ENCODE measurements around the gene EXOC4. TPM values are rescaled to one million over a fixed set of nuclear protein-coding genes. Genes with fewer than 3 reads are reported as not detected.
A peak's percentile ranks its signal among the peaks of the same experiment; 100 is the strongest.

EXOC4 gene
- total and polyA plus RNA-seq, 4 donors, result 47.5 to 100 (median 72.3) TPM

DNA sequence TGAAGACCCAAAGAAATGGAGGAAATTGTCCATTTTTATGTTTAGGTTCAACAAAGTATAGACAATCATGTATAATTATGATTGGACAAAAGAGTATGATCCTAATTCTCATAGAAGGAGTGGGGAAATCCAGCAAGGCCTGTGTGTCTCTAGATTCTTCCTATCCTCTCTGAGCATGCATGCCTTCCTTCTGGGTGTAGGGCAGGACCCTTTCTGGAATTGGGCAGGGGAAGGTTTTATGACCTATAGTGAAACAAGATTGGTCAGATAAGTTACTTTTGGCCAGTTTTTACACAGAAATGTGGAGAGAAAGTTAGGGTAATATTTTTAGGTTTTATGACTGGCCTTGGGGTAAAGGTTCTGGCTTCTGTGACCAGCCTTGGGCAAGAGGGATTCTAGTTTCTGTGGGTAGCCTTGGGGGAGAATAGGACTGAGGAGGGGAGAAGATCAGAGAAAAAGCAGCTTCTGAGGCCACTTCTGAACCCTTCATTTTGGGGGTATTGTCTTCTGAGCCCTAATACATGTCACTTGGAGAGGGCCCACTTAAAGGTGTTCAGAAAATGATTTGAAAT is 289.4 kb downstream of the EXOC4 start:
- H3K4me1 ChIP-seq (ENCODE audit: control insufficient read depth, insufficient read depth, low read length), result no peaks in the 10 kb centered on the region
- no peaks in the 10 kb centered on the region for H3K36me3 ChIP-seq (ENCODE audit: control insufficient read depth, insufficient read depth, low read length)
- no peaks in the 10 kb centered on the region for H3K27me3 ChIP-seq (ENCODE audit: control insufficient read depth, insufficient read depth, low read length)
- no peak for DNase-seq (ENCODE audit: low read depth in 4 of 6, low spot score in 6 of 6)
- no peak overlapping the region for H3K4me3 ChIP-seq (ENCODE audit: low read depth, low read length)
- H3K9me3 ChIP-seq (ENCODE audit: control insufficient read depth, insufficient read depth, low read length), result no peaks in the 10 kb centered on the region
- no peak overlapping the region for H3K27ac ChIP-seq (ENCODE audit: low read depth, low read length)

DNA sequence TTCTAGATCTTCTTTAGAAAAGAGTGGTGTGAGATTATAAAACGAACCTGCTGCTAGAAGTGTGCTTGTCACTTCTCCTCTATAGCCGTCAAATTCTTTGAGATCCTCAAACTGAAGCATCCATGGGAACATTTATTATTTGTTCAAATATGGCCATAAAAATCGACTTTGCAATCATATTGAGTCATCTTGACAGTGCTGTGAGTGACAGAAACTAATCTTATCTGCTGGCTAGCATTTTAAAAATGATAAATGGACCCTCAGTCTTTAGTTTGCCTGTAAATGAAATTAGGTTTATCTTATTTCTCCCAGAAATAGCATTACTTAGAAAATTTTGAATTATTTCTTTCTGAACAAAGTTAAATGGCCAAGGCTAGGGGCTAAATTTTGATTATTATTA is 290.8 kb downstream of the EXOC4 start:
- WGBS (ENCODE audit: insufficient coverage), result no CpG with 5 or more reads among the region's 3 CpGs
- Histone ChIP-seq H3K4me1 (ENCODE audit: control insufficient read depth, insufficient read depth, low read length) (no peaks in the 10 kb centered on the region), H3K4me3 (ENCODE audit: low read depth, low read length) (no peak overlapping the region), H3K27me3 (ENCODE audit: control insufficient read depth, insufficient read depth, low read length) (no peaks in the 10 kb centered on the region), H3K9me3 (ENCODE audit: control insufficient read depth, insufficient read depth, low read length) (no peaks in the 10 kb centered on the region), H3K36me3 (ENCODE audit: control insufficient read depth, insufficient read depth, low read length) (no peaks in the 10 kb centered on the region), H3K27ac (ENCODE audit: low read depth, low read length) (no peak overlapping the region)
- DNase-seq (ENCODE audit: low read depth in 4 of 6, low spot score in 6 of 6), result no peak

DNA sequence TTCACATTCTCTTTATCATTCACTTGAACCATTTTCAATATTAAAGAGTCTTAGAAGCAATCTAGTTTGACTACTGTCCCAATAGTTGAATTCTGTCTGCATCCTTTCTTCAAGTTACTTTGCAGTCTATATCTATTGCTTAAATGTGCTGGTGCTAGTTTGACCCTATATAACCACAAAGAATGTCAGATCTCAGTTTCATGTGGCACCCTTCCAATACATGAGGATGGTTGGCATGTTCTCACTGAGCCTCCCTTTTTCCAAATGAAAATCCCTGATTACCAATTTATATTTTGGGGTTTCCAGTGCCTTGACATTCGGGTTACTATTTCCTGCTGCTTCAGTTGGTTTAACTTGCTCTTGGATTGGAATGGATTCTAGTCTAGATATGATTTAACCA is 292.7 kb downstream of the EXOC4 start:
- DNase-seq (ENCODE audit: low read depth in 4 of 6, low spot score in 6 of 6), result no peak
- H3K4me3 ChIP-seq (ENCODE audit: low read depth, low read length), result no peak overlapping the region
- H3K27ac ChIP-seq (ENCODE audit: low read depth, low read length), result no peak overlapping the region
- WGBS (ENCODE audit: insufficient coverage), result no CpG with 5 or more reads among the region's 1 CpG
- H3K4me1 ChIP-seq (ENCODE audit: control insufficient read depth, insufficient read depth, low read length), result no peaks in the 10 kb centered on the region
- H3K27me3 ChIP-seq (ENCODE audit: control insufficient read depth, insufficient read depth, low read length), result no peaks in the 10 kb centered on the region
- no peaks in the 10 kb centered on the region for H3K36me3 ChIP-seq (ENCODE audit: control insufficient read depth, insufficient read depth, low read length)
- H3K9me3 ChIP-seq (ENCODE audit: control insufficient read depth, insufficient read depth, low read length), result no peaks in the 10 kb centered on the region

DNA sequence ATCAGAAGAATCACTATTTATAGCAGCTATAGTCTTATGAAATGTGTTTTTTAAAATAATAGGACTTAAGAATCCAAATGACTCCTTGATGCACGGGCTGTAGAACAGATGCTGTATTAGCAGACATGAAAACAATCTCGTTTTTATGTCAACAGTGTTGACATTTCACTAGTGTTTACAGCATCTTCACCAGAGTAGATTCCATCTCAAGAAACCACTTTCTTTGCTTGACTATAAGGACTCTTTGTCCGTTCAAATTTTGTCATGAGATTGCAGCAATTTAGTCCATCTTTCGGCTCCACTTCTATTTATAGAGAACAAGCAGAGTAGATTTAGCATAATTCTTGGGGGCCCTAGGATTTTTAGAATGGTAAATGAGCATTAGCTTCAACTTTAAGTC is 295.1 kb downstream of the EXOC4 start:
- Histone ChIP-seq H3K27me3 (ENCODE audit: control insufficient read depth, insufficient read depth, low read length) (no peaks in the 10 kb centered on the region), H3K27ac (ENCODE audit: low read depth, low read length) (no peak overlapping the region), H3K9me3 (ENCODE audit: control insufficient read depth, insufficient read depth, low read length) (no peaks in the 10 kb centered on the region), H3K36me3 (ENCODE audit: control insufficient read depth, insufficient read depth, low read length) (no peaks in the 10 kb centered on the region), H3K4me3 (ENCODE audit: low read depth, low read length) (no peak overlapping the region), H3K4me1 (ENCODE audit: control insufficient read depth, insufficient read depth, low read length) (no peaks in the 10 kb centered on the region)
- no peak for DNase-seq (ENCODE audit: low read depth in 4 of 6, low spot score in 6 of 6)
- whole genome bisulfite sequencing (ENCODE audit: insufficient coverage), result 92% methylated on average over 2 of the region's 4 CpGs

DNA sequence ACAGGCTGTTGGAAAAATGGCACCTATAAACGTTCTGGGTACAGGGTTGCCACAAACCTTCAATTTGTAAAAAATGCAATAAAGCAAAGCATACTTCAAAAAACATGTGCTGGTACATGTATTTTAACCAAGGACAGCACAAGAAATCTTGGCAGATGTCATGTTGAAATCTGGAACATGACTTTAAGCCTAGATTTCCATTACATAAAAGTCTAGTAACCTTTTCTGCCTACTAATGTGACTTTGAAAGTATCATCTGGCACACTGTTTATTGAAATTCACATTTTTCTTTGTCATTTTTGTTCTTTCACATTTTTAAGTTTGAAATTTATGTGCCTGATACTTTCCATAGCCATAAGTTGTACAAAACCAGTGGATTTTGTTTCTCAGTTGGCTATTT is 296.8 kb downstream of the EXOC4 start:
- H3K36me3 ChIP-seq (ENCODE audit: control insufficient read depth, insufficient read depth, low read length), result no peaks in the 10 kb centered on the region
- H3K27me3 ChIP-seq (ENCODE audit: control insufficient read depth, insufficient read depth, low read length), result no peaks in the 10 kb centered on the region
- no peak overlapping the region for H3K4me3 ChIP-seq (ENCODE audit: low read depth, low read length)
- WGBS (ENCODE audit: insufficient coverage), result no CpG with 5 or more reads among the region's 1 CpG
- H3K27ac ChIP-seq (ENCODE audit: low read depth, low read length), result no peak overlapping the region
- no peaks in the 10 kb centered on the region for H3K4me1 ChIP-seq (ENCODE audit: control insufficient read depth, insufficient read depth, low read length)
- DNase-seq (ENCODE audit: low read depth in 4 of 6, low spot score in 6 of 6), result peak in 1 of 6 donors; percentile 59
- no peaks in the 10 kb centered on the region for H3K9me3 ChIP-seq (ENCODE audit: control insufficient read depth, insufficient read depth, low read length)

DNA sequence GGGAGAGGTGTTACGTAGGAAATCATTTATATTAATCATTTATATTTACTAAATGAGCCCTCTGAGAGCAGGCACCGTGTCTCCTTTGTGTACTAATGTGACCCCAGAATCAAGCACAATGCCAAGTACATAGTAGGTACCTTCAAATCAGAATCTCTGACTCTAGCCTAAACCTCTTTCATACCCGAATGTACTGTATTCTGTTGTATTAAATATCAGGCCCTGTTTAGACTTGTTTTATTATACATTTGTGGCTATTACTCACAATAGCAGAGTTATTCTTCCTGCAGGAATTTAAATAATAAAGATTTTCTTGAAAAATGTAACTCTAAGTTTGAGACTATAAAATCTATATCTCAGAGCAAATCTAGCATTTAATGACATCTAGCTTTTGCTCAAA is 297.3 kb downstream of the EXOC4 start:
- Histone ChIP-seq H3K4me3 (ENCODE audit: low read depth, low read length) (no peak overlapping the region), H3K4me1 (ENCODE audit: control insufficient read depth, insufficient read depth, low read length) (no peaks in the 10 kb centered on the region), H3K36me3 (ENCODE audit: control insufficient read depth, insufficient read depth, low read length) (no peaks in the 10 kb centered on the region), H3K9me3 (ENCODE audit: control insufficient read depth, insufficient read depth, low read length) (no peaks in the 10 kb centered on the region), H3K27me3 (ENCODE audit: control insufficient read depth, insufficient read depth, low read length) (no peaks in the 10 kb centered on the region), H3K27ac (ENCODE audit: low read depth, low read length) (no peak overlapping the region)
- WGBS (ENCODE audit: insufficient coverage), result no CpG with 5 or more reads among the region's 3 CpGs
- no peak for DNase-seq (ENCODE audit: low read depth in 4 of 6, low spot score in 6 of 6)

DNA sequence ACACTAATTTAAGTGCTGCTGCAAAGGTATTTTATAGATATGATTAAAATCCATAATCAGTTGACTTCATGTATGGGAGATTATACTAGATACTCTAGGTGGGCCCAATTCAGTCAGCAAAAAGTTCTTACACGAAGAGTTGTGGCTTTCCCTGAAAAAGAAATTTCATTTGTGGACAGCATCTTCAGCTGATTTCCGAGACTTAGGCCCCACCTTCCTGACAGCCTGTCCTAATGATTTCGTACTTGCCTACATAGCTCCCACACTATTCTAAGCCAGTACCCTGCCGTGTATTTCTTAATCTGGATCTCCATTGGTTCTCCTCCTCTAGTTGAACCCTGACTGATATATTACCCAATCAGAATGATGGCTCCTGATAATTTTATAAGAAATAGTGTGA is 297.9 kb downstream of the EXOC4 start:
- Histone ChIP-seq H3K9me3 (ENCODE audit: control insufficient read depth, insufficient read depth, low read length) (no peaks in the 10 kb centered on the region), H3K27me3 (ENCODE audit: control insufficient read depth, insufficient read depth, low read length) (no peaks in the 10 kb centered on the region), H3K27ac (ENCODE audit: low read depth, low read length) (no peak overlapping the region), H3K36me3 (ENCODE audit: control insufficient read depth, insufficient read depth, low read length) (no peaks in the 10 kb centered on the region), H3K4me3 (ENCODE audit: low read depth, low read length) (no peak overlapping the region), H3K4me1 (ENCODE audit: control insufficient read depth, insufficient read depth, low read length) (no peaks in the 10 kb centered on the region)
- 83% methylated on average over 3 of the region's 4 CpGs for WGBS (ENCODE audit: insufficient coverage)
- DNase-seq (ENCODE audit: low read depth in 4 of 6, low spot score in 6 of 6), result no peak

DNA sequence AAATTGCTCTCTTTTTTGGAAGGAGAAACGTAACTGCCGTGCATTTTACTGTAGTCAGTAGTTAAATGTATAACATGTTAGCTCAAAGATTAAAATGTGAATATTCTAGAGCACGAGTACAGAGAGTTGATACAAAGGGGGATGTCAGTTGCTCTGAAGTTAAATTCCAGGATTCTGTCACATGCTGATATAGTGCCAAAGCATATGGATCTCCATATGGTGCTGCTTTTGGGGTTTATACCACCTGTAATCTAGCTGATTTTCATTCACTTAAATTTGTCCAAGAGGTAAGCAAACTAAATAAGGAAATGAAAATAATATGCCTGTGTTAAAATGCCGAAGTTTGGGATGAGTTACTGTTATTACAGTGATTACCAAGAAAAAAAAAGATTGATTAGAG is 298.6 kb downstream of the EXOC4 start:
- 100% methylated on average over 2 of the region's 4 CpGs for WGBS (ENCODE audit: insufficient coverage)
- DNase-seq (ENCODE audit: low read depth in 4 of 6, low spot score in 6 of 6), result peak in 2 of 6 donors; percentile 43 to 92
- H3K4me1 ChIP-seq (ENCODE audit: control insufficient read depth, insufficient read depth, low read length), result no peaks in the 10 kb centered on the region
- H3K27me3 ChIP-seq (ENCODE audit: control insufficient read depth, insufficient read depth, low read length), result no peaks in the 10 kb centered on the region
- no peaks in the 10 kb centered on the region for H3K36me3 ChIP-seq (ENCODE audit: control insufficient read depth, insufficient read depth, low read length)
- no peak overlapping the region for H3K27ac ChIP-seq (ENCODE audit: low read depth, low read length)
- no peaks in the 10 kb centered on the region for H3K9me3 ChIP-seq (ENCODE audit: control insufficient read depth, insufficient read depth, low read length)
- H3K4me3 ChIP-seq (ENCODE audit: low read depth, low read length), result no peak overlapping the region

DNA sequence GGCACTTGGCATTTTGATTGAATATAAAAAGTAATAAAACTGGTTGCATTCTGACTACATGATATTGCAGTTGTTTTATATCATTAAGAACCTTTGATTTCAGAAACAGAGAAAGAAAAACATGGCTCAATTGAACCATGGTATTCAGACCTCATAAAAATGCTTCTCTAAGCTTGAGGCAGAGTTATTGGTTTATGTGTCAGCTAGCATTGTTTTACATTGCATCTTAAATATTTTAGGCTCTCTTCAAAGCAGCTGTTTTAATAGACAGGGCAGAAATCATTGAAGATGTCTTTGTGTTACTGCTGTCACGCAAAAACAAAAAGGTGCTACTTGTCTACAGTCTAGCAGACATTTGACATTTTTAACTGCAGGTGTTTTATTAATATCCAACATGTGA is 299.2 kb downstream of the EXOC4 start:
- no CpG with 5 or more reads among the region's 1 CpG for WGBS (ENCODE audit: insufficient coverage)
- H3K27ac ChIP-seq (ENCODE audit: low read depth, low read length), result no peak overlapping the region

DNA sequence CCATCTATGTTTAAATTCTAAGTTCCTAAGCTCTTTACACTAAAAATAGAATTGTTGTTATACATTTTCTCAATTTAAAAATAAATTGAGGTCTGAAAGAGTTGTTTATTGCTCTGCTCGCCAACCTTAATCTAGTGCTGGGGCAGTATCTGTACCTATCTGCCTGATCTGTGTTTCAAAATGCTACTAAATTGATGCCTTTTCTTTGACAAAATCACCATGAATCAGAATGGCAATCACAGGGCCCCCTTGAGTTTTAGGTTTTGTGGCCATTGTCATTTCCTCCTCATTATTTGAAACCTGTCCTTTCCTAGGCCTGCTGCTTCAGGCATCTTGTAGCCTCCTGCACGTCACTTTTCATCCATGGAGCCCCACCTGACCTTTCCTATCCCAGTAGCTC is 301.5 kb downstream of the EXOC4 start:
- no peaks in the 10 kb centered on the region for H3K4me1 ChIP-seq (ENCODE audit: control insufficient read depth, insufficient read depth, low read length)
- no peaks in the 10 kb centered on the region for H3K27me3 ChIP-seq (ENCODE audit: control insufficient read depth, insufficient read depth, low read length)
- no peak overlapping the region for H3K27ac ChIP-seq (ENCODE audit: low read depth, low read length)
- H3K9me3 ChIP-seq (ENCODE audit: control insufficient read depth, insufficient read depth, low read length), result no peaks in the 10 kb centered on the region
- 100% methylated on average over 1 of the region's 2 CpGs for WGBS (ENCODE audit: insufficient coverage)
- no peak for DNase-seq (ENCODE audit: low read depth in 4 of 6, low spot score in 6 of 6)
- no peaks in the 10 kb centered on the region for H3K36me3 ChIP-seq (ENCODE audit: control insufficient read depth, insufficient read depth, low read length)
- H3K4me3 ChIP-seq (ENCODE audit: low read depth, low read length), result no peak overlapping the region

More for the DNA sequence above, 299.2 kb downstream of the EXOC4 start:
- Histone ChIP-seq H3K36me3 (ENCODE audit: control insufficient read depth, insufficient read depth, low read length) (no peaks in the 10 kb centered on the region), H3K27me3 (ENCODE audit: control insufficient read depth, insufficient read depth, low read length) (no peaks in the 10 kb centered on the region), H3K4me1 (ENCODE audit: control insufficient read depth, insufficient read depth, low read length) (no peaks in the 10 kb centered on the region), H3K4me3 (ENCODE audit: low read depth, low read length) (no peak overlapping the region), H3K9me3 (ENCODE audit: control insufficient read depth, insufficient read depth, low read length) (no peaks in the 10 kb centered on the region)
- no peak for DNase-seq (ENCODE audit: low read depth in 4 of 6, low spot score in 6 of 6)
